SK-N-SH (cell line): ENCODE data around the gene OPN3.

Experiments
- GABPA ChIP-seq: IDR thresholded peaks from 2 replicates; pipeline ENCODE4 v1.4.0; 2012; ENCODE audit warnings: low read depth, mild to moderate bottlenecking
- MXI1 ChIP-seq: IDR thresholded peaks from 2 replicates; pipeline ENCODE4 v1.6.1; 2012; ENCODE audit warnings: mild to moderate bottlenecking, low read depth, low read length, improper control_type of control experiment
- USF2 ChIP-seq: fragments of 150-350 bp; IDR thresholded peaks from 2 replicates; pipeline ENCODE4 v1.6.1; 2017; ENCODE audit warnings: antibody characterized with exemption, low read length, low read depth, borderline replicate concordance

DNA sequence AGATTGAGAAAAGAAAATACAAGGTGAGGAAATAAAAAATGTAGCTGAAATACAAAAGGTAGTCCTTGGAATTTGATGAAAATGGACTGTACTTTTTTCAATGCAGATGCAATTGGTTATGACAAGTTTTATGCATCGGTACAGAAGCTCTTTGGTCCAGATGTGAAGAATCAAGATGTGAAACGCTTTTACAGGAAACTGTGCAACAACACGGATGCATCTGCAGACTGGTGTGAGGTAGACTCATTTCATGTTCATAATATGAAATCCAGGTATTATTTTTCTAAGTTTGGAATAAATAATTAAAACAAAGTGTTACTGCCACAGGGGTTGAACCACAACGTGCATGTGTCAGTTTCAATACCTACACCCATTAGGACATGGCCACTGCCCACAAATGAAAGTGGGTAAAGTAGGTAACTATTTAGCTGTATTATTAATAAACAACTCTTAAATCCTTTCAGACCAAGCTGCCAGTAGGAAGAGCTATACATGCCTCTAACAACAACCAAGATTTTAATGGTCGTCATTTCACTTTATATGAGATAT, 20.3 kb upstream of the OPN3 start:
- no peak for TF ChIP-seq GABPA
- TF ChIP-seq MXI1, result no peak
- TF ChIP-seq USF2, result no peak
